Left lung (tissue), 10 donors: ENCODE results near the gene ARHGAP26. TPM values are rescaled to one million over a fixed set of nuclear protein-coding genes. Genes with fewer than 3 reads are reported as not detected.

Source experiments
- ATAC-seq: fragments of 200-7000 bp; cut with Tn5 transposase; one replicate; pipeline ENCODE4 v1.9.1; 2020; ENCODE audit warnings: moderate library complexity
- DNase-seq, 4 donors: peaks; one replicate each; pipeline ENCODE4 v3.0.0-alpha.2; 2013 to 2020
- H3K27ac ChIP-seq, 2 donors: fragments of 200-600 bp; sonication (generic) in 1 of 2; one replicate each; pipeline versions ENCODE4 v1.5.0 to v1.8.0; 2020 to 2021
- H3K27me3 ChIP-seq, 2 donors: fragments of 200-600 bp; sonication (generic) in 1 of 2; one replicate each; pipeline versions ENCODE4 v1.5.0 to v1.8.0; 2020 to 2021
- H3K36me3 ChIP-seq, 2 donors: fragments of 200-600 bp; sonication (generic) in 1 of 2; one replicate each; pipeline versions ENCODE4 v1.5.0 to v1.8.0; 2020 to 2021
- H3K4me1 ChIP-seq, 2 donors: fragments of 200-600 bp; one replicate each; pipeline ENCODE4 v1.8.0; 2021
- H3K4me3 ChIP-seq, 2 donors: fragments of 200-600 bp; sonication (generic) in 1 of 2; one replicate each; pipeline versions ENCODE4 v1.5.0 to v1.8.0; 2020 to 2021; ENCODE audit warnings: mild to moderate bottlenecking in 1 of 2
- H3K9me3 ChIP-seq, 2 donors: fragments of 200-600 bp; sonication (generic) in 1 of 2; one replicate each; pipeline versions ENCODE4 v1.5.0 to v1.8.0; 2020 to 2021
- CTCF ChIP-seq, 2 donors: fragments of 200-600 bp; sonication (generic) in 1 of 2; IDR thresholded peaks; one replicate each; pipeline versions ENCODE4 v1.5.0 to v1.8.0; 2021; ENCODE audit warnings: antibody characterized with exemption in 2 of 2
- intact Hi-C, 2 donors: fragments of 100-400 bp; cut with DNase I; formaldehyde crosslinking; loops; one replicate each; pipeline versions ENCODE4 v1.11.2 to v1.14.2; 2022
- polyA plus RNA-seq, 6 donors: library from polyadenylated mRNA; unstranded; fragments of 120-200 nt; gene quantifications; one replicate each; pipeline ENCODE4 v1.2.1, GENCODE V29; 2013; ENCODE audit not compliant: insufficient read length in 6 of 6
- total RNA-seq, 2 donors: library from RNA; stranded (reverse); fragmentation: NEBNext Ultra II Directional; extraction: Animal tissue kit (Norgen Biotek cat#: 25700); gene quantifications; one replicate each; pipeline ENCODE4 v1.2.1, GENCODE V29; 2021
- donor health status: DM: no; HTN: yes; CAD: no.
- donor health status: DM: no; HTN: no; CAD: no.

ARHGAP26 gene
- total and polyA plus RNA-seq, 8 donors = 13.9 to 61.9 (median 14.9) TPM

GRCh38 chr5:142872217-142872616, 102.0 kb downstream of the ARHGAP26 start:
- no peaks in the 10 kb centered on the region for H3K36me3 ChIP-seq
- TF ChIP-seq CTCF (IDR thresholded peaks at IDR 0.05) = no peak
- no peak overlapping the region for H3K4me3 ChIP-seq
- H3K9me3 ChIP-seq = no peaks in the 10 kb centered on the region
- no peak overlapping the region for H3K27ac ChIP-seq
- H3K4me1 ChIP-seq = peaks cover 18 to 64% of the 10 kb centered on the region in 2 donors
- no peaks in the 10 kb centered on the region for H3K27me3 ChIP-seq
- DNase-seq (no peak), ATAC-seq (no peak)
- intact Hi-C loops = loop anchor here in 1 of 2 donors (10.0 kb wide), 1 partner anchor 97 kb away; the partner anchor contains the start of gene ARHGAP26

GRCh38 chr5:142872795-142873194, 102.6 kb downstream of the ARHGAP26 start:
- Histone ChIP-seq H3K27ac (no peak overlapping the region), H3K27me3 (no peaks in the 10 kb centered on the region), H3K4me3 (no peak overlapping the region), H3K9me3 (no peaks in the 10 kb centered on the region), H3K36me3 (no peaks in the 10 kb centered on the region), H3K4me1 (peaks cover 18 to 62% of the 10 kb centered on the region in 2 donors)
- peak in 1 of 4 donors; percentile 49 for DNase-seq
- intact Hi-C loops = loop anchor here in 1 of 2 donors (10.0 kb wide), 1 partner anchor 98 kb away; the partner anchor contains the start of gene ARHGAP26
- peak; percentile 70 for ATAC-seq
- no peak for TF ChIP-seq CTCF (IDR thresholded peaks at IDR 0.05)

- H3K27me3 ChIP-seq = no peaks in the 10 kb centered on the region
- TF ChIP-seq CTCF (IDR thresholded peaks at IDR 0.05) = no peak
- no peak for ATAC-seq
- intact Hi-C loops = loop anchor here in 1 of 2 donors (10.0 kb wide), 1 partner anchor 99 kb away; the partner anchor contains the start of gene ARHGAP26
- no peaks in the 10 kb centered on the region for H3K36me3 ChIP-seq
- peaks cover 18 to 62% of the 10 kb centered on the region in 2 donors for H3K4me1 ChIP-seq
- H3K4me3 ChIP-seq = no peak overlapping the region
- H3K9me3 ChIP-seq = no peaks in the 10 kb centered on the region
- peak overlapping the region in 1 of 2 donors; percentile 53 for H3K27ac ChIP-seq
- DNase-seq = no peak
Measured at GRCh38 chr5:142873831-142874230, 103.7 kb downstream of the ARHGAP26 start.

- peak in 3 of 4 donors; percentile 48 to 89 (median 84) for DNase-seq
- peaks cover 18 to 62% of the 10 kb centered on the region in 2 donors for H3K4me1 ChIP-seq
Measured at GRCh38 chr5:142874540-142874939, 104.4 kb downstream of the ARHGAP26 start.

More at GRCh38 chr5:142874540-142874939, 104.4 kb downstream of the ARHGAP26 start:
- peak overlapping the region; percentile 49 to 53 for H3K27ac ChIP-seq
- no peaks in the 10 kb centered on the region for H3K9me3 ChIP-seq
- H3K27me3 ChIP-seq = no peaks in the 10 kb centered on the region
- H3K4me3 ChIP-seq = no peak overlapping the region
- intact Hi-C loops = loop anchor here in 1 of 2 donors (10.0 kb wide), 1 partner anchor 100 kb away; the partner anchor contains the start of gene ARHGAP26
- peaks cover 0 to 3% of the 10 kb centered on the region in 2 donors for H3K36me3 ChIP-seq
- peak; percentile 65 for ATAC-seq
- TF ChIP-seq CTCF (IDR thresholded peaks at IDR 0.05) = no peak
